NB4 (cell line): ENCODE data around the gene CPVL.

ENCODE experiments used
- DNase-seq: peaks from one replicate; pipeline ENCODE4 v3.0.0; 2010; ENCODE audit warnings: low read depth
- H3K4me3 ChIP-seq: one replicate; pipeline ENCODE4 v1.5.1; 2011; ENCODE audit warnings: mild to moderate bottlenecking, low read depth, low read length, moderate library complexity
- CTCF ChIP-seq: IDR thresholded peaks from one replicate; pipeline ENCODE4 v1.5.1; 2012; ENCODE audit warnings: low read depth, low read length
- MAX ChIP-seq: IDR thresholded peaks from 2 replicates; pipeline ENCODE4 v1.6.1; 2011; ENCODE audit warnings: low read depth, low read length
- MYC ChIP-seq: IDR thresholded peaks from 2 replicates; pipeline ENCODE4 v1.6.1; 2011; ENCODE audit warnings: low read depth, low read length
- POLR2A ChIP-seq: IDR thresholded peaks from 2 replicates; pipeline ENCODE4 v1.6.1; 2011; ENCODE audit warnings: mild to moderate bottlenecking; ENCODE audit not compliant: insufficient read length; ENCODE audit errors: extremely low read depth

CPVL gene

GRCh38 chr7:29086545-29086944 lies 59.8 kb downstream of the CPVL start:
- TF ChIP-seq POLR2A (no peak), MAX (no peak), MYC (no peak), CTCF (no peak)
- H3K4me3 ChIP-seq, result no peak overlapping the region
- DNase-seq, result no peak

- DNase-seq, result peak; percentile 10
These were observed 61.5 kb downstream of the CPVL start for GRCh38 chr7:29084832-29085231.

GRCh38 chr7:29080803-29081202 lies 65.5 kb downstream of the CPVL start:
- no peak for DNase-seq
- H3K4me3 ChIP-seq, result no peak overlapping the region
- TF ChIP-seq POLR2A (no peak), MAX (no peak), MYC (no peak), CTCF (no peak)

More at GRCh38 chr7:29084832-29085231, 61.5 kb downstream of the CPVL start:
- no peak for TF ChIP-seq CTCF
- TF ChIP-seq POLR2A, result no peak
- no peak for TF ChIP-seq MAX
- no peak for TF ChIP-seq MYC
- no peak overlapping the region for H3K4me3 ChIP-seq

- TF ChIP-seq CTCF (no peak), MYC (no peak), POLR2A (no peak), MAX (no peak)
- no peak for DNase-seq
- H3K4me3 ChIP-seq, result no peak overlapping the region
These were observed 67.8 kb downstream of the CPVL start for GRCh38 chr7:29078311-29079260.

- TF ChIP-seq POLR2A, result no peak
- TF ChIP-seq MAX, result no peak
- TF ChIP-seq MYC, result no peak
- no peak for TF ChIP-seq CTCF
- no peak for DNase-seq
- H3K4me3 ChIP-seq, result no peak overlapping the region
These were observed 68.5 kb downstream of the CPVL start for GRCh38 chr7:29077854-29078253.
